ENCODE results near the gene STAC2.

- no peak for TF ChIP-seq CTCF (IDR thresholded peaks at IDR 0.05)
- TF ChIP-seq POLR2A (IDR thresholded peaks at IDR 0.05), result no peak
Measured at GRCh38 chr17:39271546-39271945, 45.8 kb upstream of the STAC2 start.

All from esophagus squamous epithelium (tissue), 4 donors.